ENCODE results near the gene GALNT17.

GALNT17 gene

DNA sequence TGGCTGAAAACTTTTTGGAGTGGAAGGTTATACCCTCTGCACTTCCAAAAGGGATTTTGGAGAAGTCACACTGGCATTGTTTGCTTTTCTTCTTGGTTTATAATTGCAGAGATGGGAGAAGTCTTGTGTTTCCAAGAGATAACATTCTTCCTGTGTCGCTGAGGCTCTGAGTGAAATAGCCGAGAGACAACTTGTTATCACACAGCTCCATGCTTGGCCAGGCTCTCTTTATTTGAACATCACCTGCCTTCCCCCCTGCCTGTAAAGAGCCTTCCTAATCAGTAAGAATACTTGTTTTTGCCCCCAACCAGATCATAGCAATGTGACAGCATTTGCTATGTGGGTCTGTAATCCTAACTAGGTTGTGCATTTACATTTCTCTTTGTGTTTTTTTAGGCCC is 270.7 kb downstream of the GALNT17 start:
- no peak for DNase-seq

DNA sequence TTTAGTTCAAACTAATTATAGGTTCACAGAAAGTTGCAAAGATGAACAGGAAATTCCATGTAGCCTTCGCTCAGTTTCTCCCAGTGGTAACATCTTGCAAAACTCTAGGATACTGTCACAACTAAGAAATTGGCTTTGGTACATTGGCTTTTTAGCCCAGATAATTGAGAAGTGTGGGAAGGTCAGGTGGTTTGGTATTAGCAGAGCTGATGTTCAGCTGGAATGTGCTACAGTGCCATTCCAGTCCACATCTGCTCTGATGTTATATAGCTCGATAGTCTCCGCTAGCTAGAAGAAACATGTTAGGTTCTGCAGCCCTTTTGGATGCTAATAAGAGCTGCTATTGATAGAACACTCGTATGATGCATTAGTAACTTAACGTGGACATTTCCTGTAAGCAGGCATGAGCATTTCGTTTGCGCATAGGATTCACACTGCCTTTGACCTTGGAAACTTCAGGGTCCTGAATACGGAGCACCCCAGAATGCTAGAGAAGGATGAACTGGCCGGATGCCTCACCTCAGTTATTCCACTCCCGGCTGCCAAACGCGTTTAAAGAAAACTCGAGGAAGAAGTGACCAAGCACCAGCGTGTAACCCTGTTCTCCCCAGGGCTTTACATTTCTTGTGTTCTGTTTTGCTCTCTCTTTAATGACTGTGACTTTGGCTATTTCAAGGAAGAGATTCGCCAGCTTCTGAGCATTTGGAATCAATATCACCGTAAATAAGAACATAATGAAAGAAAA is 271.4 kb downstream of the GALNT17 start:
- no peak for DNase-seq

DNA sequence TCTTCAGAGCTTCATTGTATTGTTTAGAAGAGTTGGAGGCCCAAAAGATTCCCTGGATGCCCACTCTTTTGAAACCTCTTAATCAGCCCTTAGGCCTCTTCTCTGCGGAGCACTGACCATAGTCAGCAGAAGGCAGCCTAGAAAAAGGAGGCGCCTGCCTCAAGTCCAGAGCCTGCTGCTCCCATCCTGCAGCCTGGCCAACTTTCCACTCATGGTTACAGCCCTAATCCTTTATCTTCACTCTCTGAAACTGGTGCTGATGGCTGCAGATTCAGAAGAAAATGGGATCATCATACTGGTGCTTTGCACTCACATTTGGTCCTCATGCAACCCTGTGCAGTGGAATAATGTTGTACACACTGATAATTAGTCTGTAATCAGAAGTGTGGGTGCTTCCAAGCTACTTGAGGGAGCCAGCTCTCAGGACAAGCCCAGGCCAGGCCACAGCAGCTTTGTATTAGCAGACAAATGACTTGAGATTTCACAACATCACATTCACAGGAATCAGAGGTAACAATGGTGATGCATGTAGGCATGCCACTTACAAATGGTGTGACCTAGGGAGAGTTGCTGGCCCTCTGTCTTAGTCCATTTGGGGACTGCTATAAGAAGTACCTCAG is 272.9 kb downstream of the GALNT17 start:
- DNase-seq, result no peak

DNA sequence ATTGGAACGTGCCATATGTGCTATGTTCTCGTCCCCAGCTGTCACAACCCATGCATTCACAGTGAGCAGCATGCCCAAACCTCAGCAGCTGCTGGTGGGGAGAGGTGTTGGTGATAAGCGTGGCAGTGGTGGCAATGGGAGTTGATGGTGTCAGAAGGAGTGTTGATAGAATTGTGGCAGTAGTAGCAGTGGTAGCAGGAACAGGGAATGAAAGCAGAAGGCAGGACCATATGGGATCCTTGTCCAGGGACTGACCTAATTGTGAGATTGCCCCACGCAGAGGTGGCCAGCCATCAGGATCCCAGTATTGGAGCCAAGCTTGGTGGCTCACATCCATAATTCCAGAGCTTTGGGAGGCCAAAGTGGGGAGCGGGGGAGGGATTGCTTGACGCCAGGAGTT is 276.3 kb downstream of the GALNT17 start:
- no peak for DNase-seq

DNA sequence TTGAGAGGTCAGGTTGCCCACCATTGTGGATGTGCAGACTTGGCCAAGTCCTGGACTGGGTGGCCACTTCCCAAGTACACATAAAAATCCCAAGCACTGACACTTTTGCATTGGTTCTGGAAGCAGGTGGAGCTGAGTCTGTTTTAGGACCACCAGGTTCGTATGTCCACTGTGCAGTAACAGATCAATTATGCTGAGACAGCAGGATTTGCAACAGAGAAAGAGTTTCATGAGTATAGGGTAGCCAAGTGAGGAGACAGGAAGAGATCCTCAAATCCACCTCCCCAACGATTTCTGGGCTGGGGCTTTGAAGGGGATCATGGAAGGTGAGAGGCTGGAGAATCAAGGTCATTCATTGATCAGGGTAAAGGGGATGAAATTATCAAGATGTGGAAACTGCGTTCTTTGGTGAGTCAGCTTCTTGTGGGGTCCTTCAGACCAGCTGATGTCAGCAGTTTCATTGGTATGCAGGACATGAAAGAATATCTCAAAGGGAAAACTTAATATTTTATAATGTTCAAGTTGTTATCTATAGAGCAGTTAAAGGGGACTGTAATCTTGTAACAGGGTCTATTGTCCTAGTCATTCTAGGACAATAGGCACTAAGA is 277.7 kb downstream of the GALNT17 start:
- no peak for DNase-seq

DNA sequence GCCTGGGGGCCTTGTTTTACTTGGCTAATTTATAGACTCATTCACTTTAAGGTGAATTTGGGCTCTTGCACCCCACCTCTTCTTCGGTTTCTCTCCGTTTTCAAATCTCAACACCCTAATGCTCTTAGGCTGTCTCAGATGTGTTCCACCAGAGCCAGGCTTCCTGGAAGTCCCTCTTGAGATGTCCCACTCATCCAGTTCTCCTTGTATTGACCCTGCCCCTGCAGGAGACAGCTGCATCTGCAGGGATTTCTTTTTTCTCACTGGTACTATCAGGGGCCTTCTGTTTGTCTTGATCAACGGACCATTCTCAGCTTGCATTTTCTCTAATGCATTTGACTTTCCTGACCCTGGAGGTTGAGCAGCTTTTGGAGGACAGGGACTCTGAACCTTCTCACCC is 279.5 kb downstream of the GALNT17 start:
- no peak for DNase-seq

DNA sequence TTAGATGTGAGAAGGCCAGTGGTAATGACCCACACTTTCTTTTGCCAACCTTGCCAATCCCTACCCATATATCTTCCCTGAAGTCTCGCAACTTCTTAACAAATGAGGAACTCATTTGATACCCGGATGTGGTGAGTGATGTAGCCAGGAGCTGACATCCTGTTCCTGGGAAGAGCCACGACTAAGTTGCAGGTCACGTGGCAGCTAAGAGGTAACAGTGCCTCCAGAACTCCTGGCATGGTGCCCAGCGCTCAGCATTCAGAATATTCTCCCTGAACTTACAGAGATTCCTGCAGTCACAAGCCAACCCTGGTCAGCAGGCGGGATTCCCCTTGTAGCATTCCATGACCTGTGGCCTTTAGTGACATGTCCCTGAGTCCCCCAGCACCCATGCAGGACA is 282.5 kb downstream of the GALNT17 start:
- DNase-seq, result peak; percentile 45

DNA sequence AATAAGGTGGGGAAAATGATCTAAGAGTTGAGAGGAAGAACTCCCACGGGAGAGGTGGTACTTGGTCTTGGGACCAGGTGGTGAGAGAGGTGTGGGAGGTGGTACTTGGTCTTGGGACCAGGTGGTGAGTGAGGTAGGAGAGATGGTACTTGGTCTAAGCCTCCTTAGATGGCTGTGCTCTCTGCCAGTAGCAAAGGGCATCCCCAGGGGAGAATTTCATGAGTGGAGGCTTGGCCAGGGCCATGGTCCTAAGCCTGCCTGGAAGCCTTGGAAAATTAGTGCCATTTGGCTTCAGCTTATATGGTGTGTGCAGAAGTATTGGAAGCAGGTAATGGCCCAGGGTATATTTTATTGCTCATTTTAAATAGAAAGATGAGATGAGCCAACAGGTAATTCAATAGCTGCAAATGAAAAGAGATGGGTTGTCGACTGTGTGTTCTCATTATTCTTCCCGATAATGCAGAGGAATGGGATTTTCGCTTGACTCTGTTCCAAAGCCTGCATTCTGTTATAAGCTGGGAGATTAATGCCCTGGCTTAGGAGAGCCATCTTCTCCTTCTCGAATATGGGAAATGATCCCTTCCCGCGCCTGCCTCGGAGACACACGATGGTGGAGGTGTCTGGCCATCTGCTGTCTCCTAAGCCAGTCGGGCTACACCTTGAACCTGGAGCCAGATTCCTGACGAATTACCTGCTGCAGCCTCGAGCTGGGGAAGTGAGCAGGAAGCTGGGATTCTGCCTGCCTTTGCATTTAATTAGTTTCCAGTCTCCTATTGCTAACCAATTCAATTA is 287.8 kb downstream of the GALNT17 start:
- no peak for DNase-seq

DNA sequence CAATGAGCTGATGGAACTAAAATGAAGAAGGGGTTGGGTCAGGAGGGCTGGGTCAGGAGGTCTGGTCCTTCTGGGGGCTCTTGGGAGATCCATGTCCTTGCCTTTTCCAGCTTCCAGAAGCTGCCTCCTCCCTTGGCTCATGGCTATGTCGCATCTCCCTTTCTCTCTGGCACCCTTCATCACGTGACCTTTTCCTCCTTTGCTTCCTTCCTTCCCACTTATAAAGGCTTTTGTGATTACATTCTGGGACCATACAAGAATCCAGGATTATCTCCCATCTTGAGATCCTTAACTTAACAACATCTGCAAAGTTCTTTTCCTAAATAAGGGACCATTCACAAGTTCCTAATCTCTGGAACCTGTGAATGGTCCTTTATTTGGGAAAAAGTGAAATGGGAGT is 290.2 kb downstream of the GALNT17 start:
- DNase-seq, result no peak

DNA sequence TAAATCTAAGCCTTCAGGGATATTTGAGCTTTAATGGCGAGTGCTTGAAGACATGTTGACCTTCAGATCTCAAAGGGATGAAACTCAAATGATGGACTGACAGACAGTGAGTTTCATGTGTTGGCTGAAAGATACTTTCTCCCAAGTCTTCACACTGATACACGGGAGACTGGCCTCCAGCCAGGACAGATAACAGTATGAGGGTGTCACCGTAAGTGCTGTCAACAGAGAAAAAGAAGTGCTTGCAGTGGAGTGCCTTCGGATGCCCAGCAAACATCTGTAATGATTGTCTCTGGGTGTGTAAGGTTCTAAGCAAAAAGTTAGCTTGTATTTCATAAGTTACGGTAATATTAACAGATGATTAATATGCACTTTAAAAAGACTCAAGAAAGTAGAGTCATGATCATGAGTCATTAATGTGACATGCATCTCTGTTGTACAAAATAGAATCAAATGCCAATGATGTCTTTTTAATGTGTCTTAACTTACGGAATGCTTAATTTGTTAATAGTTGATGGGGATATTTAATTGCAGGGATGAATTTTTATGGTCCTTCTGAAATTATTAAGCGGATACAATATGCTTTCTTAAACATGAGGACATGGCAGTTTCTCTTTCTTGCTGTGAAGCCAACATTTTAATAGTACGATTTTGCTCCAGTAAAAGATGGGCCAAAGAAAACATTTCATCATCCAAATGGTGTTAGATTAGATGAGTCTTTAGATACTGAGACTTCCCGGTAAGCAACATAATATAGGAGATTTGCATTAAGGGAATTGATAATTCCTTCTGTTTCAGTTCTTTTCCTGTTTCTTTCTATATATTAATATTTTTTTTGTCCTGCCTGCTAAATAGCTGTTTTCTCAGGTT is 292.5 kb downstream of the GALNT17 start:
- DNase-seq, result peak; percentile 65

DNA sequence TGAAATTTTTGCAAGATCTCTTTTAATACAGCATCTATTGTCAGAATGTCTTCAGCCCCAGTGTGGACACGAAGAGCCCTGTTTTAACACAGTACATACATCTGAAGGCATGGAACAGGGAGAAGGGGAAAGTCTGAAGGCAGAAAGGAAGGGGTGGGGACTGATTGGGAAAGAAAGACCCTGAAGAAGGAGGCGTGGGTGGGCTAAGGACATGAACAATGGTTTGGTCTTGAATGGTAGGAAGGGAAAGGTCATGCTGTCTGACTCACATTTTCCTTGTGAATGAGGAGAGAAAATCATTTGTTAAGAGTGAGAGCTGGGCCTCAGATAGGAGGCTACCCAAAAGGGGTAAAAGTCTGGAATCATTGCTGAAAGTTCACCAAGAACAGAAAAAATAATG is 297.1 kb downstream of the GALNT17 start:
- DNase-seq, result no peak

DNA sequence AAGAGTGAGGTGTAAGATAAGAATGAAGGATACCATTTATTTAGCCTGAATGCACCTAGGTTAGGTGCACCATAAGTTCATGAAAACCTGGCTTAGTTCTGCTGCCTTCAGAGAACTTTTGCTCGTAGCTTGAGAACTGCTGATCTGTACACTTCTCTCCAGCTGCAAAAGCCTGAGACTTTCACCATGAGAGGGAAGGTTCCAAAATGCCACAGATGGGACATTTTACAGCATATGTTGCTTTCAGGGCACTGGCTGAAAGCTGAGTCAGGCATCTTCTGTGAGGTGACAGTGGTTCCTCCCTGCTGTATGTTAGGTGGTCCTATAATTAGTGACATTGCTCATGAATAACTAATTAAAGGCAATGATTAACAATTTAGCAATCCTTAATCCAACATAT is 298.3 kb downstream of the GALNT17 start:
- DNase-seq, result no peak

DNA sequence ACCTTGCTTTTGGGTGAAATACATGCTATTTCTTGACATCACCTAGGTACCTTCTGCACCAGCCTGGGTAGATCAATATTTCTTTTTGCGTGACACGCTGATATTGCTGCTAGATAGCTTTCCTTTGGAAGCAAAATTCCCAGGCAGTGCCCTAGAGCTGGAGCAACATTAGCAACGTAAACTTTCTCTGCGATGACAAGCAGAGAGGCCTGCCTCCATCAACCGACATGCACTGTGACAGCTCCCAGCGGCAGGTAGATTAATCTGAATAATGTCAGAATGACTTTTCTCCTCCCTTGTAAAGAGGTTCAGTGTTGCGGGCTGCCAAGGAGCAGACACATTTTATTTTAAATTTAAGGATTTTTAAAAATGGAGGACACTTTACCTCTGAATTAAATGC is 307.4 kb downstream of the GALNT17 start:
- DNase-seq, result no peak

DNA sequence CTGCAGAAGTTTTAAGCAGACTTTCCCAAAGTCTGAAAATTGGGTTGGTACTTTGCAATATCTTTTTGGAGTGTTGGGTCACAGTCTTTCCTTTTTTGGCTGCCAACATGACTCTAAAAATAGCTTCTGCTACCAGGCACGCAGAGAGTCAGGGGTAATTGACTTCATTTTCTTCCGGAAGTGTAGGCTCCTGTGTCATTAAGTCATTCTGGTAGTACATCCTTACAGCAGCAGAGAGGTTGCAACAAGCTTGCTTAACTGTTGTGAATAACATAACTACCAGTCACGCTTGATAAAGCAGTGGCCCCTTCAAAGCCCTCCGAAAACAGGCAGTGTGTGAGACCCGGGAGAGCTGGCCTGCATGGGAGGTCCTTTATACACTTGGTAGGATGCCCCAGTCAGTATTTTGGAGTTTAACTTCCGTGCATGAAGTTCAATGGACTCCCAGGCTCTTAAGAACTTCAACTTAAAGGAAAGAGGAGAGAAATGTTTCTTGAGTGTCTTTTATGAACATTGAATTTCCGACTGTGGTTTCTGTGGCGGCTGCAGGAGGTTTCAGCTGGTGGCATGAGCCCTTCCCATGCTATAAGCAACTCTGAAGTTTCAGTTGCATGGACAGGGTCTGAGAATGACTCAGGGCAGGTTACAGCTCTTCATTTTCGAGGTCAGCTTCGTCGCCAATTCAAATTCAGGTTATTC is 310.7 kb downstream of the GALNT17 start:
- DNase-seq, result peak; percentile 51

DNA sequence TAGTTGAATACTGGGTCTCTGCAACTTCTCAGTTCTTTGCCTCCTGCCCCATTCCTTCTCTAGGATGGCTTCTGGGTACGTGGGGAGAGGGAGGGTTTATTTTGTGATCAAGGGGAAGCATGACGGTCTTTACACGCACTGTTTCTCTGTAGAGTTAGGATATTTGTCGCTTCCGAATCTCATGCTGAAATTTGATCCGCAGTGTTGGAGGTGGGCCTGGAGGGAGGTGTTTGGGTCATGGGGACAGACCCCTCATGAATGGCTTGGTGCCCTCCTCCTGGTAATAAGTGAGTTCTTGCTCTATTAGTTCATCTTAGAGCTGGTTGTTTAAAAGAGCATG is 311.2 kb downstream of the GALNT17 start:
- no peak for DNase-seq

DNA sequence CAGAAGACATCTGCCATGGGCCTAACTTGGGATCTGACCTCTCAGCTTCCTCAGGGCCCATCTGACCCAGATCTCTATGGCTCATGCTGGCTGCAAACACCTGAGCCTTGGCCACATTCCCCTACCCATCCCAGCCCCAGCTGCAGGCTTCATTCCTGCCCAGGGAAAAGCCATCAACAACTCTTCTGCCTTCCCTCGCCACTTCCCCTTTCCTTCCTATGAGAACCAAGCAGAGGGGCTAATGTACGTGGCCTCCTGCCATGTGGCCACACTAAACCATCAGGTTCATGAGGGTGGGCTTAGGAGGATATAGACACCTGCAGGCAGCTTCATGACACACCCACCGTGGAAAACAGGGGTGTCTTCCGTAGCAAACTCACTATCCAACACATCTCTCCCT is 312.2 kb downstream of the GALNT17 start:
- DNase-seq, result no peak

DNA sequence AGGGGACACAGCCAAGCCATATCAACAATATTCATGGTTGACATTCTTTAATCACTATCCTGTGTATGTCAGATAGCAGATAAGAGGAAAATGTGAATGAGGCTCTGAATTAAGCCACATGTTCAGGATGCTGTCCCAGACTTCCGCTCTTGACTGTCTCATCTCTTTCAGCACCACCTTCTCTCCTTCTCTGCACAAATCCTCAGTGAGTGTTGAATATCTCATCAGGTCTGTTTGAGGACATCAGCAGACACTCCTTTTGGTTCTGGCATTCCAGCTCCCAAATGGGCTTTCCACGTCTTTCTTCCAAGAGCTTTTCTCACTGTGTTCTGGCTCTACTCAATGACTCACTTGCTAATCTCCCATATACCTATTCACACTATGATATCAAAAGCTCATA is 321.7 kb downstream of the GALNT17 start:
- DNase-seq, result no peak

DNA sequence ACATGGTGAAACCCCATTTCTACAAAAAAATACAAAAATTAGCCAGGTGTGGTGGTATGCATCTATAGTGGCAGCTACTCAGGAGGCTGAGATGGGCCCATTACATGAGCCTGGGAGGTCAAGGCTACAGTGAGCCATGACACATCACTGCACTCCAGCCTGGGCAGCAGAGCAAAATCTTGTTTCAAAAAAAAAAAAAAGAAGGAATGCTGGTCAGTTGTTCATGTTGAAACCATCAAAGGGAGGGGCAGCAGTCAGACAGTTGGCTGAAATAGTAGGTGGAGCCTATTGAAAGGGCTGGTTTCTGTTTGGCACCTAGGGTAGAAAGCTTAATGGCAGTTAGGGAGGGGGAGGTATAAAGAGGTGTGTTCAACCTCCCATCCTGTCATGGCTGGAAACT is 323.0 kb downstream of the GALNT17 start:
- no peak for DNase-seq

DNA sequence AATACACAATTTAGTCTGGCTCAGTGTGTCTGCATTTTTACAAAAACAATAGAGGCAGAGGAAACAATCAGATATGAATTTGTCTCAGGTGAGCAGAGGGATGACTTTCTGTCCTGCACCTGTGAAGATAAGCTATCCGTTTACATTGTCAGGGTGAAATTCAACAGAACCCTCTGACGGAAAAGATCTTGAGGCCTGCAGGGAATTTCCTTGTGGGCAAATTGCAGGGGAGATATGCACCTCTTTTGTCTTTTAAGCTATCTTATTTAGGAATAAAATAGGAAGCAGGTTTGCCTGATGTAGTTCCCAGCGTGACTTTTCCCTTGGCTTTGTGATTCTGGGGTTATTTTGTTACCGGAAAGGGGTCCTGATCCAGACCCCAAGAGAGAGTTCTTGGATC is 325.1 kb downstream of the GALNT17 start:
- no peak for DNase-seq

DNA sequence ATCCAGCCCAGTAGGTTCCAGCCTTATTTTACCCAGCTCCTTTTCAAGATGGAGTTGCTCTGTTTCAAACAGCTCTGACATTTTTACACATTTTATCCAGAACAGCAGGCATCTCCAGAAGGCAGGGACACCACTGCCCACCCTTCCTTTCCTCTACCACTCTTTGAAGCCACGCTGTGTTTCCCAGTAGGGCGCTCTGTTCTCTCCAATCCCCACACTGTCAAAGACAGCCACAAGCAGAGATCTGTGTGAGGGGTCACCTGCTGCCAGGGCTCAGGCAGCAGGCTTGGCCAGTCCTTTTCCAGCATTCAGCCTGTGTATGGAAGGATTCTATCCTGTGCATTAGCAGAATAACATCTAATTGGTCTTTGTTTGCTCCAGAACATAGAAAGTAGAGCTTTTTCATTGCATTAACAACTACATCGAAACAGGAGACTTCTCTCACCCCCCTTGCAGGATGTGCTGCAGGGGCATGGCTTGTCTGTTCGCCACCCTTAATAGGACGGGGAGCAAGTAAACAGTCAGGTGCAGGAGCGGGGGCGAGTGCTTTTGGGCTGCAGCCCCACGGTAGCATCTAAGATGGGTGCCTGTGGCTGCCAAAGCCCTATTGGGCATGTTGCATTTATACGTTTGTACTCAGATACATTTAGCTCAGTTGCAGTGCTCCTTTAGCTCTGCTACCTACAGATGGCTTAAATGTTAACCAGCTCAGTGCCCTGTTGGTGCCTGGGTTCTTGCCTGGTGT is 326.1 kb downstream of the GALNT17 start:
- DNase-seq, result no peak

DNA sequence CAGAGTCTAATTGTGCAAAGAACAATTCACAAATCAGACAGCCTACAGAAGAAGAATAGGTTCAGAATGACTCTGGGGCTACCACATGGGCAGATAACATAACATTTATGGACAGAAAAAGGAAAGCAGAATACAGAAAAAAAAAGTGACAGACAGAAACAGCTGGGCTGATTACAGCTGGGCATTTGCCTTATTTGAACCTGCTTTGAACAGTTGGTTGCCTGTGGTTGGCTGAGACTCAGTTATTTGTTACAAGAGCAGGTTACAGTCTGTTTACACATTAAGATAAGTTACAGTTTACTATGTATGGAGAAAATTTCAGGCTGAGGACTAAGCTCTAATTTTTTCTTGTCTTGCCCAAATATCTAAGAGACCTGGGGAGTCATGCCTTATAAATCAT is 327.2 kb downstream of the GALNT17 start:
- DNase-seq, result no peak

Data from fibroblast of skin of back (primary cell).